Measurements from ENCODE around the gene FARS2.

Gene FARS2

GRCh38 chr6:5509106-5509505, 247.8 kb downstream of the FARS2 start:
- DNase-seq (ENCODE audit: low spot score) = no peak

GRCh38 chr6:5510331-5511133, 249.2 kb downstream of the FARS2 start:
- no peak for DNase-seq (ENCODE audit: low spot score)

GRCh38 chr6:5511954-5512353, 250.6 kb downstream of the FARS2 start:
- DNase-seq (ENCODE audit: low spot score) = peak; percentile 45

GRCh38 chr6:5512422-5512821, 251.1 kb downstream of the FARS2 start:
- no peak for DNase-seq (ENCODE audit: low spot score)

GRCh38 chr6:5513408-5513807, 252.1 kb downstream of the FARS2 start:
- no peak for DNase-seq (ENCODE audit: low spot score)

GRCh38 chr6:5514353-5514752, 253.0 kb downstream of the FARS2 start:
- DNase-seq (ENCODE audit: low spot score) = no peak

- DNase-seq (ENCODE audit: low spot score) = no peak
Observed at GRCh38 chr6:5515200-5515599, 253.9 kb downstream of the FARS2 start.

GRCh38 chr6:5516036-5516435, 254.7 kb downstream of the FARS2 start:
- no peak for DNase-seq (ENCODE audit: low spot score)

- DNase-seq (ENCODE audit: low spot score) = no peak
Observed at GRCh38 chr6:5517796-5518195, 256.5 kb downstream of the FARS2 start.

GRCh38 chr6:5518936-5519491, 257.7 kb downstream of the FARS2 start:
- DNase-seq (ENCODE audit: low spot score) = no peak

GRCh38 chr6:5520796-5521195, 259.5 kb downstream of the FARS2 start:
- DNase-seq (ENCODE audit: low spot score) = no peak

GRCh38 chr6:5521322-5521721, 260.0 kb downstream of the FARS2 start:
- no peak for DNase-seq (ENCODE audit: low spot score)

- DNase-seq (ENCODE audit: low spot score) = no peak
Observed at GRCh38 chr6:5522147-5522546, 260.8 kb downstream of the FARS2 start.

- no peak for DNase-seq (ENCODE audit: low spot score)
Observed at GRCh38 chr6:5524110-5524509, 262.8 kb downstream of the FARS2 start.

- DNase-seq (ENCODE audit: low spot score) = no peak
Observed at GRCh38 chr6:5525209-5525608, 263.9 kb downstream of the FARS2 start.

- no peak for DNase-seq (ENCODE audit: low spot score)
Observed at GRCh38 chr6:5529015-5529414, 267.7 kb downstream of the FARS2 start.

- DNase-seq (ENCODE audit: low spot score) = no peak
Observed at GRCh38 chr6:5529733-5530132, 268.4 kb downstream of the FARS2 start.

GRCh38 chr6:5531161-5531560, 269.8 kb downstream of the FARS2 start:
- DNase-seq (ENCODE audit: low spot score) = no peak

GRCh38 chr6:5531853-5532375, 270.6 kb downstream of the FARS2 start:
- no peak for DNase-seq (ENCODE audit: low spot score)

GRCh38 chr6:5532941-5533340, 271.6 kb downstream of the FARS2 start:
- DNase-seq (ENCODE audit: low spot score) = no peak

- no peak for DNase-seq (ENCODE audit: low spot score)
Observed at GRCh38 chr6:5534643-5535042, 273.3 kb downstream of the FARS2 start.

- no peak for DNase-seq (ENCODE audit: low spot score)
Observed at GRCh38 chr6:5536644-5537043, 275.3 kb downstream of the FARS2 start.

- DNase-seq (ENCODE audit: low spot score) = no peak
Observed at GRCh38 chr6:5537132-5537531, 275.8 kb downstream of the FARS2 start.

GRCh38 chr6:5537967-5538366, 276.7 kb downstream of the FARS2 start:
- peak; percentile 42 for DNase-seq (ENCODE audit: low spot score)

Measured in AG08396 (cell line).